ENCODE results near the gene TMEM156.

Gene TMEM156

DNA sequence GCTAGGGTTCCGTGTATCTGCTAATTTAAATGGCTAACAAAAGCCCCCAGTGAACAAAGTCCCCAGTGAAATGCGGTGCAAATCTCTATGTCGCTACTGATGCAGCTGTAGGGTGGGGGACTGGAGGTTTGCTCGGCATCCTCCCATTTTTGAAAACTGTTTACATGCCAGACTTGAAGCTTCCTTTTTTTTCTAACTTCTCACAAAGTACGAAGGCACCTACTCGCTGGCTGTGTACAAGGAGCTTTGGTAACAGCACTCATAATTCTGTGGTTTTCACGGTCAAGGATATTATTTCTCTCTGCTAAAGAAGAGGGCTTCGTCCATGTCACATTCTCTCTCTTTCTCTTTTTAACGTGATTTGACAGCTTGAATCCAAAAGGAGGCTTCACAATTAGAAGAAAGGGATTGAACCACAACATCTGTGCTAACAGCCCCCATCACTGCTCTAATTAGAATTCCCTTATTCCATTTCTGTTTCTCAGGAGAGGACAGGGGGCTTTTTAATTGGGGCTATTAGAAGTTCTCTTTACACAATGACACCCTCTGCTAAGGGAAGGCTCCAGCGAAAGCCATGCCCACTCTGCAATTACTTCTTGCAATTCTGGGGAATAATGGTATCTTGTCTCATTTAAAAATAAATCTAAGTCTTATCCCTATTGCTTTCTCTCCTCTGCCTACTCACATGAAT is 46.7 kb downstream of the TMEM156 start:
- no peak overlapping the region for H3K4me3 ChIP-seq (ENCODE audit: low read length)
- DNase-seq (ENCODE audit: low read depth) = no peak
- TF ChIP-seq, protein P1, sequence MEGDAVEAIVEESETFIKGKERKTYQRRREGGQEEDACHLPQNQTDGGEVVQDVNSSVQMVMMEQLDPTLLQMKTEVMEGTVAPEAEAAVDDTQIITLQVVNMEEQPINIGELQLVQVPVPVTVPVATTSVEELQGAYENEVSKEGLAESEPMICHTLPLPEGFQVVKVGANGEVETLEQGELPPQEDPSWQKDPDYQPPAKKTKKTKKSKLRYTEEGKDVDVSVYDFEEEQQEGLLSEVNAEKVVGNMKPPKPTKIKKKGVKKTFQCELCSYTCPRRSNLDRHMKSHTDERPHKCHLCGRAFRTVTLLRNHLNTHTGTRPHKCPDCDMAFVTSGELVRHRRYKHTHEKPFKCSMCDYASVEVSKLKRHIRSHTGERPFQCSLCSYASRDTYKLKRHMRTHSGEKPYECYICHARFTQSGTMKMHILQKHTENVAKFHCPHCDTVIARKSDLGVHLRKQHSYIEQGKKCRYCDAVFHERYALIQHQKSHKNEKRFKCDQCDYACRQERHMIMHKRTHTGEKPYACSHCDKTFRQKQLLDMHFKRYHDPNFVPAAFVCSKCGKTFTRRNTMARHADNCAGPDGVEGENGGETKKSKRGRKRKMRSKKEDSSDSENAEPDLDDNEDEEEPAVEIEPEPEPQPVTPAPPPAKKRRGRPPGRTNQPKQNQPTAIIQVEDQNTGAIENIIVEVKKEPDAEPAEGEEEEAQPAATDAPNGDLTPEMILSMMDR (IDR thresholded peaks at IDR 0.05; ENCODE audit: insufficient read depth, low read depth, low read length, missing control alignments) = no peak

DNA sequence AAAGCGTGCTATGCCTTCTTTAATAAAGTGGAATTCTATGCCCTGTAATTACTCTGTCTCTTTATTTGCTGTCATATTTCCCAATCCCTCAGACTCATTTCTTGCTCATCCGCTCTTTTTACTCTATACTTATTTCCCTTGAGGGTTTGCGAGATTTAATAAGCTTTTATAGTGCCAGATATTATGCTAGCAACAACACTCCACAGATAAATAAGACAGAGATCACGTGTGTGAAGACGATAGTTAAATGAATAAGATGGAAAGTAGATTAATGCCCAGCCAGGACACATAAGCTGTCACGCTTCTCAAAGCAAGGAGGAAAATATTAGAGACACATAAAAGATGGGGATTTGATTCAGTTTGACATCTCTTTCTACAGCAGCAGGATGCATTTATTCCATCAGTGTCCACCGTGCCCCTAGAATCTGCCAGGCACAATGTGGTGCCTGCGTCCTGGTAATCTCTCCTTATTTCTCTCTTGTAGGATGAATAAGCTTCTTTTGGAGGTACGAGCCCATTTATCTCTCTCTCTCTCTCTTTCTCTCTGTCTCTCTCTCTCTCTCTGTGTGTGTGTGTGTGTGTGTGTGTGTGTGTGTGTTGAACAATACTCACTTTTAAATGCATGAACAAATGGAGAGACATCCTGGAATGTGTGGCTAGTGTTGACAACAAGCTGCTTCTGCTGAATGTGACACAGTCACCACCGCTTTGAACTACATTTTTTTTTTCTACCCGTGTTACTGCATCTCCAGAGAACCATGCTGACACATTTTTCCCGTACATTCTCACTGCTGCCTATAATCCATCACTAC is 48.2 kb downstream of the TMEM156 start:
- DNase-seq (ENCODE audit: low read depth) = no peak
- TF ChIP-seq, protein P1 (IDR thresholded peaks at IDR 0.05; ENCODE audit: insufficient read depth, low read depth, low read length, missing control alignments) = no peak
- H3K4me3 ChIP-seq (ENCODE audit: low read length) = no peak overlapping the region

DNA sequence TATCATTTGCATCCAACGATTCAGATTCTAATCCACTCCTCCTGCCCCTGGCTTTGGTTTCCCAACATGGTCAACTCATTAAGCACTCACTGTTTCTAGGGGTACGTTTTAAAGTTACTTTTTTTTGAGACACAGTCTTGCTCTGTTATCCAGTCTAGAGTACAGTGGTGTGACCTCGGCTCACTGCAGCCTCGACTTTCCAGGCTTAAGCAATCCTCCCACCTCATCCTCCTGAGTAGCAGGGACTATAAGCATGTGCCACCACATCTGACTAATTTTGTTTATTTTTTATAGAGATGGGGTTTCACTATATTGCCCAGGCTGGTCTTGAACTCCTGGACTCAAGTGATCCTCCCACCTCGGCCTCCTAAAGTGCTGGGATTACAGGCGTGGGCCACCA is 48.9 kb downstream of the TMEM156 start:
- no peak for DNase-seq (ENCODE audit: low read depth)
- TF ChIP-seq, protein P1 (IDR thresholded peaks at IDR 0.05; ENCODE audit: insufficient read depth, low read depth, low read length, missing control alignments) = no peak
- no peak overlapping the region for H3K4me3 ChIP-seq (ENCODE audit: low read length)

DNA sequence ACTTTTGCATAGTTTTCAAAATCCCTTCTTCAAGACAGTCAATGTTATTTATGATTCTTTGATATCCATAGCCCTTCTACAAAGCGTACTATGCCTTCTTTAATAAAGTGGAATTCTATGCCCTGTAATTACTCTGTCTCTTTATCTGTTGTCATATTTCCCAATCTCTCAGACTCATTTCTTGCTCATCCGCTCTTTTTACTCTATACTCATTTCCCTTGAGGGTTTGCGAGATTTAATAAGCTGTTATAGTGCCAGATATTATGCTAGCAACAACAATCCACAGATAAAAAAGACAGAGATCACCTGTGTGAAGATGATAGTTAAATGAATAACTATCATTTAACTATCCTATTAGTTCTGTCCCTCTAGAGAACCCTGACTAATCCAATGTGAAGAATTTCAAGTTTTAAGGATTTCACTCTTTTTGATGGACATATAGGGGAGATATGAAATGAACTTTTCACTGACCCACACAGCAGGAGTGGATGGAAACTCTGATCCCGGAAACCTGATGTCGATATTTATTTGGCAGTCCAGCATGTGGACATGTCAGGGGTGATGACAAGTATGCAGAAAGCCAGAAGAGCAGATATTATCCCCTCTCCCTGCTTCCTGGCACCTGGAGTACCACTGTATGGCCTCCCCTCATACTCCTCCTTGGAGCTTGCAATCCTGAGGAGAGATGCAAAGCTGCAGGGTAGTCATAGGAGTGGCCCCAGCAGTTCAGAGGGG is 49.7 kb downstream of the TMEM156 start:
- TF ChIP-seq, protein P1 (IDR thresholded peaks at IDR 0.05; ENCODE audit: insufficient read depth, low read depth, low read length, missing control alignments) = no peak
- DNase-seq (ENCODE audit: low read depth) = no peak
- no peak overlapping the region for H3K4me3 ChIP-seq (ENCODE audit: low read length)

DNA sequence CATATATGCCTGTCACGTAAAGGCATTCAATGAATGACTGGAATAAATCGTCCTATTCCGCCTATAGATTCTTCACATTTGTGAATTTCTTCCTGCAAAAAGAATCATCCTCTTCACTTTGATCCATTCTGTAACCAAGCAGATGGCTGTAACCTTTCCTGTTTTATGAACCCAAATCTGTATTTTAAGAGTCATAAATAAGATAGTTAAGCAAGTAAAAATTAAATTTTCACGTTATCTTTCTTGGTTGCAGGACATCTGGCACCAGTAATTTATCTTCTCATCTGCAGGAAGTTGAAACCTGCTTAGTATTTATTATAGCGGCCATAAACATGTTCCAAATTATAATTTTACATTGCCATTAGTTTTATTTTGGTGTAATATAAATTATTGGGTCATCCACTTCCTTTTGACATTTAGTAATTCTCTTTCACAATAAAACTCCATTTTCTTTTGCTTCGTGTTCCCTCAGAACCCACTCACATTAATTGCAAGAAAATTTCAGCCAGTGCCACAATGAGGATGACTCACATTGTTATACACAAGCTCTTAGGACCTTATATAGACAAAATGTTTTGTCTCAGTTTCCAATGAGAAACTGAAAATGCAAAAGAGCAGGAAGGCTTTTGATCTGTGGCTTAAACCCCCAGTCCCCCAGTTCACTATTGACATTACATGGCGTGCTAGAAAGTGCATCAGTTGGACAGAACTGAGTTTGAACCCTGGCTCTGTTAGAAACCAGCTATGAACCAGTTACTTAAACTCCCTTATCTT is 51.1 kb downstream of the TMEM156 start:
- H3K4me3 ChIP-seq (ENCODE audit: low read length) = no peak overlapping the region
- peak; percentile 30 for DNase-seq (ENCODE audit: low read depth)
- TF ChIP-seq, protein P1 (IDR thresholded peaks at IDR 0.05; ENCODE audit: insufficient read depth, low read depth, low read length, missing control alignments) = no peak

DNA sequence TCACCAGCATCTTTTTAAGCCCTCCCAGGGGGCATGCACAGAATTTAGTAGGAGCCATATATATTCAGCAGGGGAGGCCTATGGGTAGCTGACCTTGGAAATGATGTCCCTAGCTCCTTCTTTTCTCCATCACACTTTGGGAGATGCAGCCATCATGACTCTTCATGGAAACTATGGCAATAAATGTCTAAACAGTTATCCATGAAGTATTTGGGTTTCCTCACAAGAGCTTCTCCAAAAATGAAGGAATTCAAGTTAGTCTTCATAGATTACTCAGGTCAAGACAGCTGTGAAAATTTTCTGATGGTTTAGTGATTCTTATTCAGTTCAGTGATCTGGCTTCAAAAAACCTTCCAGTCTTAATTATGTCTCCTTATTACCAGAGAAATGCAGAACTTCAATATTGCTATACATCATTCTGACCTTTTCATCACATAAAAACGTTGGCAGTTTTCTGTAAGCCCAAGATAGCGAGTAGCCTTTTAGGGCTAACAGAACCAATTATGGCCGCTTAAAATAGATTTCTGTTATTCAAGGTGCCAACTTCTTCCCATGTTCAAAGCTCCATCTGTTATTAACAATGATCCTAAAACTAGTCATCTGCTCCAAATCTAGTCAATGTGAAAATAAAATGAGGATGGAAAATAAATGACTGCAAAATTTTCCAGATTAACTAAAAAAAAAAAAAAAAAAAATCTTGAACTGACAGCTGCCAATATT is 52.5 kb downstream of the TMEM156 start:
- DNase-seq (ENCODE audit: low read depth) = no peak
- TF ChIP-seq, protein P1 (IDR thresholded peaks at IDR 0.05; ENCODE audit: insufficient read depth, low read depth, low read length, missing control alignments) = no peak

More for the DNA sequence above, 52.5 kb downstream of the TMEM156 start:
- H3K4me3 ChIP-seq (ENCODE audit: low read length) = no peak overlapping the region
